ENCODE results near the gene SYK.

SYK gene

GRCh38 chr9:90855208-90855902 lies 53.7 kb downstream of the SYK start:
- H3K27me3 ChIP-seq (ENCODE audit: control insufficient read depth, insufficient read depth, low read length) = no peaks in the 10 kb centered on the region
- no peak overlapping the region for H3K27ac ChIP-seq (ENCODE audit: low read length)
- no peak overlapping the region for H3K4me3 ChIP-seq (ENCODE audit: low read length)
- H3K9ac ChIP-seq (ENCODE audit: low read length) = no peak overlapping the region
- no peaks in the 10 kb centered on the region for H3K9me3 ChIP-seq (ENCODE audit: control insufficient read depth, low read depth, low read length)
- no peaks in the 10 kb centered on the region for H3K36me3 ChIP-seq (ENCODE audit: control insufficient read depth, low read depth, low read length)
- no peaks in the 10 kb centered on the region for H3K4me1 ChIP-seq (ENCODE audit: control insufficient read depth, low read depth, low read length)

GRCh38 chr9:90857091-90857490 lies 55.5 kb downstream of the SYK start:
- Histone ChIP-seq H3K4me1 (ENCODE audit: control insufficient read depth, low read depth, low read length) (no peaks in the 10 kb centered on the region), H3K4me3 (ENCODE audit: low read length) (no peak overlapping the region), H3K27ac (ENCODE audit: low read length) (no peak overlapping the region), H3K9ac (ENCODE audit: low read length) (no peak overlapping the region), H3K36me3 (ENCODE audit: control insufficient read depth, low read depth, low read length) (no peaks in the 10 kb centered on the region), H3K9me3 (ENCODE audit: control insufficient read depth, low read depth, low read length) (no peaks in the 10 kb centered on the region), H3K27me3 (ENCODE audit: control insufficient read depth, insufficient read depth, low read length) (no peaks in the 10 kb centered on the region)

- no peak overlapping the region for H3K4me3 ChIP-seq (ENCODE audit: low read length)
- H3K4me1 ChIP-seq (ENCODE audit: control insufficient read depth, low read depth, low read length) = no peaks in the 10 kb centered on the region
- no peak overlapping the region for H3K9ac ChIP-seq (ENCODE audit: low read length)
- no peaks in the 10 kb centered on the region for H3K36me3 ChIP-seq (ENCODE audit: control insufficient read depth, low read depth, low read length)
- H3K27ac ChIP-seq (ENCODE audit: low read length) = no peak overlapping the region
- no peaks in the 10 kb centered on the region for H3K27me3 ChIP-seq (ENCODE audit: control insufficient read depth, insufficient read depth, low read length)
- H3K9me3 ChIP-seq (ENCODE audit: control insufficient read depth, low read depth, low read length) = no peaks in the 10 kb centered on the region
These were observed 56.2 kb downstream of the SYK start for GRCh38 chr9:90857855-90858254.

- Histone ChIP-seq H3K9me3 (ENCODE audit: control insufficient read depth, low read depth, low read length) (no peaks in the 10 kb centered on the region), H3K9ac (ENCODE audit: low read length) (no peak overlapping the region), H3K4me1 (ENCODE audit: control insufficient read depth, low read depth, low read length) (no peaks in the 10 kb centered on the region), H3K27ac (ENCODE audit: low read length) (no peak overlapping the region), H3K4me3 (ENCODE audit: low read length) (no peak overlapping the region), H3K27me3 (ENCODE audit: control insufficient read depth, insufficient read depth, low read length) (no peaks in the 10 kb centered on the region), H3K36me3 (ENCODE audit: control insufficient read depth, low read depth, low read length) (no peaks in the 10 kb centered on the region)
These were observed 56.9 kb downstream of the SYK start for GRCh38 chr9:90858457-90858901.

GRCh38 chr9:90860382-90860781 lies 58.8 kb downstream of the SYK start:
- H3K4me3 ChIP-seq (ENCODE audit: low read length) = no peak overlapping the region
- no peaks in the 10 kb centered on the region for H3K9me3 ChIP-seq (ENCODE audit: control insufficient read depth, low read depth, low read length)
- no peaks in the 10 kb centered on the region for H3K4me1 ChIP-seq (ENCODE audit: control insufficient read depth, low read depth, low read length)
- no peaks in the 10 kb centered on the region for H3K27me3 ChIP-seq (ENCODE audit: control insufficient read depth, insufficient read depth, low read length)
- no peak overlapping the region for H3K27ac ChIP-seq (ENCODE audit: low read length)
- H3K9ac ChIP-seq (ENCODE audit: low read length) = no peak overlapping the region
- H3K36me3 ChIP-seq (ENCODE audit: control insufficient read depth, low read depth, low read length) = no peaks in the 10 kb centered on the region

DNA sequence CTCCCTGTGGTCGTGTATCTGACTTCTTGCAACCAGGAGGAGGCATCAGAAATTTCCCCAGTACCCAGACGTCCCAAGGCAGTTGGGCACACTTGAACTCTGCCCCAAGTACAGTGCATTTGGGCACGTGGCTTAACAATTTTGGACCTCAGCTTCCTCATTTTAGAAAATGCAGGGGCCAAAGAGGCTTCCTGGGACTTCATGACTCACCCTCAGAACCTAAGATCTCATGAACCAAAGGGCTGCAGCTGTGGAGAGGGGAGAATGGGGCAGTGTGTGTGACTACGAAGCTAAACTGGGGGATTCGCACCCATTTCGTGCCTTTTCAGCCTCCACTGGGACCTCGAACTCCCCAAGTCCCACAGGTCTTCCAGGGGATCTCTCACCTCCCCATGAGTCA lies 59.2 kb downstream of the SYK start:
- no peaks in the 10 kb centered on the region for H3K27me3 ChIP-seq (ENCODE audit: control insufficient read depth, insufficient read depth, low read length)
- no peaks in the 10 kb centered on the region for H3K9me3 ChIP-seq (ENCODE audit: control insufficient read depth, low read depth, low read length)
- no peak overlapping the region for H3K9ac ChIP-seq (ENCODE audit: low read length)
- H3K36me3 ChIP-seq (ENCODE audit: control insufficient read depth, low read depth, low read length) = no peaks in the 10 kb centered on the region
- no peak overlapping the region for H3K4me3 ChIP-seq (ENCODE audit: low read length)
- H3K4me1 ChIP-seq (ENCODE audit: control insufficient read depth, low read depth, low read length) = no peaks in the 10 kb centered on the region
- no peak overlapping the region for H3K27ac ChIP-seq (ENCODE audit: low read length)

DNA sequence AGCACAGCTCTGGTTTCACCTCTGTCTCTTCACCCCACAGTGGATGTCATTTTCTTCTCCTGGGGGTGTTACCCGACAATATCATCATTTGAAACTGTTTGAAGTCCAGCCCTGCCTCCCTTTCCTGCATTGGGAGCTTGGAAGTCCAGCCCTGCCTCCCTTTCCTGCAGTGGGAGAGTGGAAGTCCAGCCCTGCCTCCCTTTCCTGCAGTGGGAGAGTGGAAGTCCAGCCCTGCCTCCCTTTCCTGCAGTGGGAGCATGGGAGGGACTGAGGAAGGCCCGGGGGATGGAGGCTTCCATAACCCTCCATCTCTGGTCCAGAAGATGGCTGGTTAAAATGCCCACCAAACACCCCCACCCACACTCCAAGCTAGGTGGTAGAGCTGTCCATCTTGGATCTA lies 59.8 kb downstream of the SYK start:
- no peaks in the 10 kb centered on the region for H3K36me3 ChIP-seq (ENCODE audit: control insufficient read depth, low read depth, low read length)
- H3K27me3 ChIP-seq (ENCODE audit: control insufficient read depth, insufficient read depth, low read length) = no peaks in the 10 kb centered on the region

DNA sequence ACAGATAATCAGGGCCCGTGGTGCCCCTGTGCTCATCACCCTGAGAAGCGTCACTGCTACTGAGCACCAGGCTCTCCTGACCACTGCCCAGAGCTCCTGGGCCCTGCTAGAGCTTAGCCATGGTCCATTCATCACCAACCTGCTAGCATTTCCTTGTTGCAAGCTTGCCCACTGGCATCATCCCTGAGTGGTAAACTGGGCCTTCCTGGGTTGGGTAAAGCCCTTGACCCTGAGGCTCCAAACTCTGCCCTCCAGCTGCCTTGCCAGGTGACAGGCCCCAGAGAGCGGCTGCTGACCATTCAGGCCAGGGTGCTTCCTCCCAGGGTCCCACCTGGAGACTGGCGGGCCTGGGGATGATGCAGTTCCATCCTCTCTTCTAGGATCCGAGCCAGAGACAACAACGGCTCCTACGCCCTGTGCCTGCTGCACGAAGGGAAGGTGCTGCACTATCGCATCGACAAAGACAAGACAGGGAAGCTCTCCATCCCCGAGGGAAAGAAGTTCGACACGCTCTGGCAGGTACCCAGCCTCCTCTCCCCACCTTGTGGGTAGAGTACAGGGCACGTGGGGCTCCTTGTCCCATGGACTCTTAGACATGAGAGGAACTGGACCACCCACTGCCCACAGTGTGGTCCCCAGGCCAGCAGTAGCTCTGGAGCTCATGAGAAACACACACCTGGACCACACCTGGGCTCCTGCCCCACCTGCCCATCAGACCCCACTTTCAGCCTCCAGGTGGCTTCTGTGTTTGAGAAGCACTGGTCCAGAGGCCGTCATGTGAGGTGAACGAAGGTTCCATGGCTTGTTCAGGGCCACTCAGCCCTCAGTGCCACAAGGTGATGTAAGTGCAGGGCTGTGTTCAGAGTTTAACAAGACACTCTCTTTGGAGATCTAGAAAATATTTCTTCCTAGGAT lies 60.5 kb downstream of the SYK start:
- Histone ChIP-seq H3K4me3 (ENCODE audit: low read length) (no peak overlapping the region), H3K36me3 (ENCODE audit: control insufficient read depth, low read depth, low read length) (no peaks in the 10 kb centered on the region), H3K9ac (ENCODE audit: low read length) (no peak overlapping the region), H3K9me3 (ENCODE audit: control insufficient read depth, low read depth, low read length) (no peaks in the 10 kb centered on the region), H3K27me3 (ENCODE audit: control insufficient read depth, insufficient read depth, low read length) (no peaks in the 10 kb centered on the region), H3K27ac (ENCODE audit: low read length) (no peak overlapping the region), H3K4me1 (ENCODE audit: control insufficient read depth, low read depth, low read length) (no peaks in the 10 kb centered on the region)

More for the DNA sequence above, 59.8 kb downstream of the SYK start:
- Histone ChIP-seq H3K9ac (ENCODE audit: low read length) (no peak overlapping the region), H3K9me3 (ENCODE audit: control insufficient read depth, low read depth, low read length) (no peaks in the 10 kb centered on the region), H3K4me3 (ENCODE audit: low read length) (no peak overlapping the region), H3K4me1 (ENCODE audit: control insufficient read depth, low read depth, low read length) (no peaks in the 10 kb centered on the region), H3K27ac (ENCODE audit: low read length) (no peak overlapping the region)

DNA sequence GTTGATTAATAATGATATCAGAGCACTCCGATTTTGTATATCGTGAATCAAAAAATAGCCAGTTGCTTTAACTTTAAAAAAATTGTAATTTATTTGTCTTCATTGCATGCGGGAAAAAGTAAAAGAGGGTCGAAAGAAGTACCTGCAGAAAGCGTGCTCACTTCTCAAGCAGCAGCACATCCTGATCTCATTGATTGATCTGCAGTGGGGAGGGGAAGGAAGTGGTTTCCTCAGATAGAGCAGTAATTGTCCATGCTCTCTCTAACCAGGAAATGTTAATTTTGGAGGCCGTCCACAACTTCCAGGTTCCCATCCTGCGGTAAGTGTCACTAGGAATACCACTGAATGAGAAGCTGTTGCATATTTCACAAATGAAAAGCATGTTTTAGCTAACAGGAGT lies 63.2 kb downstream of the SYK start:
- Histone ChIP-seq H3K4me3 (ENCODE audit: low read length) (no peak overlapping the region), H3K4me1 (ENCODE audit: control insufficient read depth, low read depth, low read length) (no peaks in the 10 kb centered on the region), H3K27ac (ENCODE audit: low read length) (no peak overlapping the region), H3K9me3 (ENCODE audit: control insufficient read depth, low read depth, low read length) (no peaks in the 10 kb centered on the region), H3K27me3 (ENCODE audit: control insufficient read depth, insufficient read depth, low read length) (no peaks in the 10 kb centered on the region), H3K36me3 (ENCODE audit: control insufficient read depth, low read depth, low read length) (no peaks in the 10 kb centered on the region), H3K9ac (ENCODE audit: low read length) (no peak overlapping the region)

GRCh38 chr9:90867101-90867500 lies 65.5 kb downstream of the SYK start:
- Histone ChIP-seq H3K9me3 (ENCODE audit: control insufficient read depth, low read depth, low read length) (no peaks in the 10 kb centered on the region), H3K4me1 (ENCODE audit: control insufficient read depth, low read depth, low read length) (peaks cover 9% of the 10 kb centered on the region), H3K9ac (ENCODE audit: low read length) (no peak overlapping the region), H3K27ac (ENCODE audit: low read length) (no peak overlapping the region), H3K27me3 (ENCODE audit: control insufficient read depth, insufficient read depth, low read length) (no peaks in the 10 kb centered on the region), H3K36me3 (ENCODE audit: control insufficient read depth, low read depth, low read length) (no peaks in the 10 kb centered on the region), H3K4me3 (ENCODE audit: low read length) (no peak overlapping the region)

DNA sequence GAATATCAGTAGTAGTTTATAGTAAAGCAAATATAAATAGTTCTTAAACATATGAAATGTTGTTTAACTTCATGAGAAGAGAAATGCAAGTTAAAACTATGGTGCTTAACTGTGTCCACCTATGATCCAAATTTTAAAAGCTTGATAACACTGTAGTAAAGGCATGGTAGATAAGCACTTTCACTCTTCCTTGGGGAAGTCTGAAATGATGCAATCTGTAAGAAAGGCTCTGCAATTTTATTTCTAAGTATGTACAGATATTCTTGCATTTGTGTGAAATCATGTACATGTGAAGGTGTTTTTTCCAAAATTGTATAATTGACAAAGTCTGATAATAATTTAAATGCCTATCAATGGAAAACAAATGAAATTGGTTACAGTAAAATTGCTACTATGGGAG lies 66.9 kb downstream of the SYK start:
- Histone ChIP-seq H3K4me3 (ENCODE audit: low read length) (no peak overlapping the region), H3K9me3 (ENCODE audit: control insufficient read depth, low read depth, low read length) (no peaks in the 10 kb centered on the region), H3K27me3 (ENCODE audit: control insufficient read depth, insufficient read depth, low read length) (no peaks in the 10 kb centered on the region), H3K27ac (ENCODE audit: low read length) (no peak overlapping the region), H3K36me3 (ENCODE audit: control insufficient read depth, low read depth, low read length) (no peaks in the 10 kb centered on the region), H3K9ac (ENCODE audit: low read length) (no peak overlapping the region), H3K4me1 (ENCODE audit: control insufficient read depth, low read depth, low read length) (peaks cover 9% of the 10 kb centered on the region)

Measured in iPS-18a (cell line).